ENCODE results near the gene PRR23B.

DNA sequence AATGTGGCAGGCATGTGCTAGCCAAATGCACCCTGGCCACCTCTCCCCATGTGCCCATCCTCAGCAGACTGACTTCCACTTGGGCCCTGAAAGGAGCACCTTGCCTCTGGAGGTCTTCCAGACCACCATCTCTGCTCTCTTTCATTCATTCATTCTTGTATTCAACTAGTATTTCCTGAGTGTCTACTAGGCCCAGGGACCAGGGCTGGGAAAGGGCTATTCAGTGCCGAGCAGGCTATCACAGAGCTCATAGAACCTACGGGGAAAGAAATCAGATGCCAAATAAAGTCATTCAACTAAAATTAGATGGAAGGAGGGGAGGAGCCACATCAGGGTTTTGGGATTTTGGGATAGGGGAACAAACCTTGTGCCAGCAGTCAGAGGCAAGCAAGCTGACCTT, 33.5 kb downstream of the PRR23B start:
- TF ChIP-seq, protein P1, sequence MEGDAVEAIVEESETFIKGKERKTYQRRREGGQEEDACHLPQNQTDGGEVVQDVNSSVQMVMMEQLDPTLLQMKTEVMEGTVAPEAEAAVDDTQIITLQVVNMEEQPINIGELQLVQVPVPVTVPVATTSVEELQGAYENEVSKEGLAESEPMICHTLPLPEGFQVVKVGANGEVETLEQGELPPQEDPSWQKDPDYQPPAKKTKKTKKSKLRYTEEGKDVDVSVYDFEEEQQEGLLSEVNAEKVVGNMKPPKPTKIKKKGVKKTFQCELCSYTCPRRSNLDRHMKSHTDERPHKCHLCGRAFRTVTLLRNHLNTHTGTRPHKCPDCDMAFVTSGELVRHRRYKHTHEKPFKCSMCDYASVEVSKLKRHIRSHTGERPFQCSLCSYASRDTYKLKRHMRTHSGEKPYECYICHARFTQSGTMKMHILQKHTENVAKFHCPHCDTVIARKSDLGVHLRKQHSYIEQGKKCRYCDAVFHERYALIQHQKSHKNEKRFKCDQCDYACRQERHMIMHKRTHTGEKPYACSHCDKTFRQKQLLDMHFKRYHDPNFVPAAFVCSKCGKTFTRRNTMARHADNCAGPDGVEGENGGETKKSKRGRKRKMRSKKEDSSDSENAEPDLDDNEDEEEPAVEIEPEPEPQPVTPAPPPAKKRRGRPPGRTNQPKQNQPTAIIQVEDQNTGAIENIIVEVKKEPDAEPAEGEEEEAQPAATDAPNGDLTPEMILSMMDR (IDR thresholded peaks at IDR 0.05; ENCODE audit: low read depth, low read length): no peak
- TF ChIP-seq POLR2A (IDR thresholded peaks at IDR 0.05; ENCODE audit: extremely low read depth, insufficient read length): no peak

Data from NB4 (cell line).